Measurements from ENCODE around the gene DYRK3. TPM values are rescaled to one million over a fixed set of nuclear protein-coding genes. Genes with fewer than 3 reads are reported as not detected.

Gene DYRK3
- total RNA-seq, 2 experiments from 2014 or later, result 9.8 to 10.9 TPM

- H3K9me3 ChIP-seq (ENCODE audit: low read length), result no peaks in the 10 kb centered on the region
- ChIA-PET CTCF (ENCODE audit: unreplicated experiment) (interaction anchor here (0.9 kb wide), 1 partner anchor 15 kb away, joined by 5 read pairs; no protein-coding TSS in a partner anchor), POLR2A (interaction anchor here (0.9 to 3.2 kb wide), 4 partner anchors 9 to 14 kb away, joined by 3 to 11 read pairs (median 4); partner anchors contain the start of gene DYRK3)
- no peaks in the 10 kb centered on the region for H3K79me2 ChIP-seq (ENCODE audit: insufficient read depth, low read depth, low read length)
- H3K4me3 ChIP-seq (ENCODE audit: low read depth, low read length, poor library complexity, severe bottlenecking), result no peak overlapping the region
- no peaks in the 10 kb centered on the region for H4K20me1 ChIP-seq (ENCODE audit: insufficient read depth, low read length)
- TF ChIP-seq, protein P1, sequence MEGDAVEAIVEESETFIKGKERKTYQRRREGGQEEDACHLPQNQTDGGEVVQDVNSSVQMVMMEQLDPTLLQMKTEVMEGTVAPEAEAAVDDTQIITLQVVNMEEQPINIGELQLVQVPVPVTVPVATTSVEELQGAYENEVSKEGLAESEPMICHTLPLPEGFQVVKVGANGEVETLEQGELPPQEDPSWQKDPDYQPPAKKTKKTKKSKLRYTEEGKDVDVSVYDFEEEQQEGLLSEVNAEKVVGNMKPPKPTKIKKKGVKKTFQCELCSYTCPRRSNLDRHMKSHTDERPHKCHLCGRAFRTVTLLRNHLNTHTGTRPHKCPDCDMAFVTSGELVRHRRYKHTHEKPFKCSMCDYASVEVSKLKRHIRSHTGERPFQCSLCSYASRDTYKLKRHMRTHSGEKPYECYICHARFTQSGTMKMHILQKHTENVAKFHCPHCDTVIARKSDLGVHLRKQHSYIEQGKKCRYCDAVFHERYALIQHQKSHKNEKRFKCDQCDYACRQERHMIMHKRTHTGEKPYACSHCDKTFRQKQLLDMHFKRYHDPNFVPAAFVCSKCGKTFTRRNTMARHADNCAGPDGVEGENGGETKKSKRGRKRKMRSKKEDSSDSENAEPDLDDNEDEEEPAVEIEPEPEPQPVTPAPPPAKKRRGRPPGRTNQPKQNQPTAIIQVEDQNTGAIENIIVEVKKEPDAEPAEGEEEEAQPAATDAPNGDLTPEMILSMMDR (conservative IDR thresholded peaks at IDR 0.05; ENCODE audit: low read length), result no peak
- no peak for TF ChIP-seq EZH2phosphoT487 (IDR thresholded peaks at IDR 0.05; ENCODE audit: borderline replicate concordance, low read depth, low read length)
- no peaks in the 10 kb centered on the region for H3K4me1 ChIP-seq (ENCODE audit: insufficient read depth, low read length, poor library complexity, severe bottlenecking)
- no peak overlapping the region for H3K27ac ChIP-seq (ENCODE audit: low read depth, low read length, poor library complexity, severe bottlenecking)
- intact Hi-C loops (cut with micrococcal nuclease; ENCODE audit: unreplicated experiment), result no loop called here
- peaks cover 28% of the 10 kb centered on the region for H3K36me3 ChIP-seq (ENCODE audit: insufficient read depth, low read length)
- H2AFZ ChIP-seq (ENCODE audit: low read length), result no peak overlapping the region
- no peak for DNase-seq (ENCODE audit: low spot score)
- no peak overlapping the region for H3K4me2 ChIP-seq (ENCODE audit: low read length)
- BruUV-seq (replicated peaks), result no TSS peak
- no peaks in the 10 kb centered on the region for H3K9me2 ChIP-seq (ENCODE audit: insufficient read depth, low read length)
Measured at GRCh38 chr1:206649261-206649921, 14.1 kb downstream of the DYRK3 start.

DNA sequence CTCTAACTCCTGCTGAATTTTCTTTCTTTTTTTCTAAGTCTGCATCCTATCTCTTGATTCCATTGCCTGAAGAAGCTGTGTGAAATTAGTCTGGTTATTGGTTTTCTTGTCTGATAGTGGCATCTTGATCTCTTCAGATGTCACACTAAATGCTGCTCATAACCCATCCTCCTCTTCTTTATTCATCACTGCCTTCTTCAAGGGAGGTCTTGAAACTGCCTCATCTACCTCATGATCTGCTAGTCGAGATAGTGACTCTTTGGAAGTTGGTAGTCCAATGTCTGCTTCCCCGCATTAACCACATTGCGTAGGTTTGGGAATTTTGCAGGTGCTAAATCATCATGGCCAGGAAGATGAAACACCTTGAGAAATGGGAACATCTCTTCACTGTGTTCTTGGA is 15.7 kb downstream of the DYRK3 start:
- no peaks in the 10 kb centered on the region for H4K20me1 ChIP-seq (ENCODE audit: insufficient read depth, low read length)
- H3K4me2 ChIP-seq (ENCODE audit: low read length), result no peak overlapping the region
- no peak overlapping the region for H3K27ac ChIP-seq (ENCODE audit: low read depth, low read length, poor library complexity, severe bottlenecking)
- intact Hi-C loops (cut with micrococcal nuclease; ENCODE audit: unreplicated experiment), result no loop called here
- H3K9me3 ChIP-seq (ENCODE audit: low read length), result no peaks in the 10 kb centered on the region
- no peak overlapping the region for H3K4me3 ChIP-seq (ENCODE audit: low read depth, low read length, poor library complexity, severe bottlenecking)
- no peaks in the 10 kb centered on the region for H3K4me1 ChIP-seq (ENCODE audit: insufficient read depth, low read length, poor library complexity, severe bottlenecking)
- DNase-seq (ENCODE audit: low spot score), result no peak
- H3K79me2 ChIP-seq (ENCODE audit: insufficient read depth, low read depth, low read length), result no peaks in the 10 kb centered on the region
- H3K36me3 ChIP-seq (ENCODE audit: insufficient read depth, low read length), result peaks cover 28% of the 10 kb centered on the region
- no peak overlapping the region for H2AFZ ChIP-seq (ENCODE audit: low read length)
- CTCF ChIA-PET (ENCODE audit: unreplicated experiment), result no interaction called here
- no peak for TF ChIP-seq EZH2phosphoT487 (IDR thresholded peaks at IDR 0.05; ENCODE audit: borderline replicate concordance, low read depth, low read length)
- TF ChIP-seq, protein P1 (conservative IDR thresholded peaks at IDR 0.05; ENCODE audit: low read length), result no peak
- POLR2A ChIA-PET, result interaction anchor here (2.4 kb wide), 1 partner anchor 13 kb away, joined by 7 read pairs; no protein-coding TSS in a partner anchor
- no TSS peak for BruUV-seq (replicated peaks)
- H3K9me2 ChIP-seq (ENCODE audit: insufficient read depth, low read length), result no peaks in the 10 kb centered on the region

Measured in OCI-LY7 (cell line).